Measurements from ENCODE around the gene ZNF592.
A peak's percentile ranks its signal among the peaks of the same experiment; 100 is the strongest.

Gene ZNF592, protein sequence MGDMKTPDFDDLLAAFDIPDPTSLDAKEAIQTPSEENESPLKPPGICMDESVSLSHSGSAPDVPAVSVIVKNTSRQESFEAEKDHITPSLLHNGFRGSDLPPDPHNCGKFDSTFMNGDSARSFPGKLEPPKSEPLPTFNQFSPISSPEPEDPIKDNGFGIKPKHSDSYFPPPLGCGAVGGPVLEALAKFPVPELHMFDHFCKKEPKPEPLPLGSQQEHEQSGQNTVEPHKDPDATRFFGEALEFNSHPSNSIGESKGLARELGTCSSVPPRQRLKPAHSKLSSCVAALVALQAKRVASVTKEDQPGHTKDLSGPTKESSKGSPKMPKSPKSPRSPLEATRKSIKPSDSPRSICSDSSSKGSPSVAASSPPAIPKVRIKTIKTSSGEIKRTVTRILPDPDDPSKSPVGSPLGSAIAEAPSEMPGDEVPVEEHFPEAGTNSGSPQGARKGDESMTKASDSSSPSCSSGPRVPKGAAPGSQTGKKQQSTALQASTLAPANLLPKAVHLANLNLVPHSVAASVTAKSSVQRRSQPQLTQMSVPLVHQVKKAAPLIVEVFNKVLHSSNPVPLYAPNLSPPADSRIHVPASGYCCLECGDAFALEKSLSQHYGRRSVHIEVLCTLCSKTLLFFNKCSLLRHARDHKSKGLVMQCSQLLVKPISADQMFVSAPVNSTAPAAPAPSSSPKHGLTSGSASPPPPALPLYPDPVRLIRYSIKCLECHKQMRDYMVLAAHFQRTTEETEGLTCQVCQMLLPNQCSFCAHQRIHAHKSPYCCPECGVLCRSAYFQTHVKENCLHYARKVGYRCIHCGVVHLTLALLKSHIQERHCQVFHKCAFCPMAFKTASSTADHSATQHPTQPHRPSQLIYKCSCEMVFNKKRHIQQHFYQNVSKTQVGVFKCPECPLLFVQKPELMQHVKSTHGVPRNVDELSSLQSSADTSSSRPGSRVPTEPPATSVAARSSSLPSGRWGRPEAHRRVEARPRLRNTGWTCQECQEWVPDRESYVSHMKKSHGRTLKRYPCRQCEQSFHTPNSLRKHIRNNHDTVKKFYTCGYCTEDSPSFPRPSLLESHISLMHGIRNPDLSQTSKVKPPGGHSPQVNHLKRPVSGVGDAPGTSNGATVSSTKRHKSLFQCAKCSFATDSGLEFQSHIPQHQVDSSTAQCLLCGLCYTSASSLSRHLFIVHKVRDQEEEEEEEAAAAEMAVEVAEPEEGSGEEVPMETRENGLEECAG (N-terminal part only)

DNA sequence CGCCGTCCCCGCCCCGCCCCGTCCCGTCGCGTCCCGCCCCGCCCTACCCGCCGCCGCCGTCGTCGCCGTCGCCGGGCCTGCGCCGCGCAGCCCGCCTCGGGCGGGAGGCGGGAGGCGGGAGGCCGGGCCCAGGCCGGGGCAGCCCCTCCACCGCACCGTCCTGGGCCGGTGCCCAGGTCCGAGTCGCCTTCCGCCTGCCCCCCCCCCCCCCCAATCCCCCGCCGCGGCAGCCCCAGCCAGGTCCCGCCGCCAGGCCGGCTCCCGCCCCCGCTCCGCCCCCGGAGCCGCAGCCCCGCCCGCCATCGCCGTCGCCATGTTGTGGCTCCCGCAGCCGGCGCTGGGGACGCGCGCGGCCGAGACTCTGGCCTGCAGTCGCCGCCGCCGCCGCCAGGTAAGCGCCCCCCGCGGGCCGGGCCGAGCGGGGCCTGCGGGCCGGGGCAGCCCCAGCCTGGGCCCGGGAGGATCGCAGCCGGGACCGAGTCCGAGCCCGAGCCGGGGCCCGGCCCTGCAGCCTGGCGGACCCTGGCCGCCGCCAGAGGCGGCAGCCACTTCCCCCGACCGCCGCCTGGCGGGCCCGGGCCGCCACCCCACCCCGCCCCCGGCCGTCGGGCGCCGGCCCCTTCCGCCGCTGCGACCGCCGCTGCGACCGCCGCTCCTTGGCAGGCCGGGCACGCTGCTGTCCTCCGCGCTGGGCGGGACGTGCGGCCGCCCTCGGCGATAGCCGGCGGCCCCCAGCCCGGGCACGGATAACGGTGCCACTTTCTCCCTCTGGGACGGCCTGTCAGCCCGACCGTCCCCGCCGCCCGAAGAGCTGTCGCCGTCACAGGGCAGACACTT is at the start of gene ZNF592:
Gene ZNF592 (plus strand): TSS at position 319 of the 837 bp plus-strand sequence. CDS start 34,084 bp downstream, outside the sequence.
- peak within 1 kb of the TSS; percentile 96 for H3K27ac Mint-ChIP-seq
- peak; percentile 86 for DNase-seq
- H3K4me3 Mint-ChIP-seq: peak within 1 kb of the TSS; percentile 92
- H3K27me3 Mint-ChIP-seq: no peaks in the 10 kb centered on the region
- H3K4me1 Mint-ChIP-seq: peaks cover 60% of the 10 kb centered on the region
- CTCF ChIA-PET: interaction anchor here (0.9 to 2.5 kb wide), 9 partner anchors 11 to 130 kb away, joined by 3 to 11 read pairs (median 5); partner anchors contain the start of genes SEC11A and WDR73
- peaks cover 34% of the 10 kb centered on the region for H3K36me3 Mint-ChIP-seq
- H3K9me3 Mint-ChIP-seq: no peaks in the 10 kb centered on the region

DNA sequence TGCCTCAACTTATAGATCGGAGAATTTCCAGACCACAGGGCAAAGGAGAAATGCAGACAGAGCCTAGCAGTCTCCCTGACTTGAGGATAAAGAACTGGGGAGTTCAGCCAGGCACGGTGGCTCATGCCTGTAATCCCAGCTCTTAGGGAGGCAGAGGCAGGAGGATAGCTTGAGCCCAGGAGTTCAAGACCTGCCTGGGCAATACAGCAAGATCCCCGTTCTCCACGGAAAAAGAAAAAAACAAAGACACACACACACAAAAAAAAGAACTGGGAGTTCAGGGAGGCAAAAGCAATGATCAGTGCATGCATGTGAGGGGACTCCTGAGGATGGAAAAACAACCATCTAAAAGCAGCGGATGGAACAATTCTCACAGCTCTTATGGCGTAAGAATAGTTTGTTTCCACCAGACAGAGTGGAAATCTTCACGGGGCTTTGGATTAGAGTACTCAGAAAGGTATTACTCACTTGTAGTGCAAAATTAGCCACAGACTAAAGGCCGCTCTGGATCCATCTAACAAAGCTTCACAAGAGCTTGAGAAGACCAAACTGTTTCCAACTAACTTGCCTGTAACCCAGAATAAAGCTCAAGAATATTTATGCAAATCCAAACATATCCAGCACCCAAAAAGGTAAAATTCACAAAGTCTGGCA is 48.7 kb upstream of the ZNF592 start:
- H3K9me3 Mint-ChIP-seq: no peaks in the 10 kb centered on the region
- peaks cover 48% of the 10 kb centered on the region for H3K4me1 Mint-ChIP-seq
- no peak for DNase-seq
- CTCF ChIA-PET: no interaction called here
- no peak overlapping the region for H3K27ac Mint-ChIP-seq
- H3K36me3 Mint-ChIP-seq: peaks cover 17% of the 10 kb centered on the region
- no peak overlapping the region for H3K4me3 Mint-ChIP-seq
- H3K27me3 Mint-ChIP-seq: no peaks in the 10 kb centered on the region

DNA sequence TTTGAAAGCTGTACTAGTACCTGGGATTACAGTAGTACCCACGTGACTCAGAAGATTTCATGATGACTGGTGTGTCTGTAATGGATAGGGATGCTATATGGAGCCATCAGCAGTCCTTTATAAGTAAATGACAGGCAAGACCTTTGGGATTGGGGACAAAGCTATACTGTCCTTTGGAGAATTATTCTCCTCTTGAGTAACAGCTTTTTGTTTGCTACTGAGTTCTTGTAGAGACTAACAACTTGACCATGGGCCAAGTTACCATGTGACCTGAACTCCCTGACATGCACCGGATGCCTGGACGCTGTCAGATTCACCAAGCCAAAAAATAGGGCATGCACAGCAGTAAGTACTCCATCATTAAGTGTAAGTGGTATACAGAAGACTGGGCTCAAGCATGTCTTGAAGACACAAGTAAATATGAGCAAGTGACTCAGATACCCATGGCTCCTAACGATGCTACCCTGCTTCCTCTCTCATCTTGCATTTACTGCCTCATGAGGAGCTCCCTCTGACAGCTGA is 45.4 kb upstream of the ZNF592 start:
- H3K36me3 Mint-ChIP-seq: peaks cover 25% of the 10 kb centered on the region
- no peak overlapping the region for H3K27ac Mint-ChIP-seq
- DNase-seq: no peak
- CTCF ChIA-PET: interaction anchor here (0.9 kb wide), 1 partner anchor 45 kb away, joined by 3 read pairs; no protein-coding TSS in a partner anchor
- peaks cover 48% of the 10 kb centered on the region for H3K4me1 Mint-ChIP-seq
- no peaks in the 10 kb centered on the region for H3K27me3 Mint-ChIP-seq
- H3K9me3 Mint-ChIP-seq: no peaks in the 10 kb centered on the region
- H3K4me3 Mint-ChIP-seq: no peak overlapping the region

DNA sequence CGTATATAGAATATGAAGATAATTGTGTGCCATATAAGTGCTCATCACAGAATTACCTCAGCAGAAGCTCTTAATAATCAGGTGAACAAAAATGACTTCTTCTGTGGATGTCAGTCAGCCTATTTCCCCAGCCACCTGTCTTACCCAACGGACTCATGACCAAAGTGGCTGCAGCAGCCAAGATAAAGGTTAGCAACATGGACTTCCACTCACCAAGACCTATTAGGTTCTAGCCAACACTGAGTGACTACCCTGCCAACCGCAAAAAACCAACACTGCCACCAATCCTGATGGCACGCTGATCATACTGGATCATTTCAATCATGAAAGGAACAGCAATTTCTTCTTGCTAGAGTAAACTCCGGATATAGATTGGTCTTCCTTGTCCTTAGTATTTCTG is 44.6 kb upstream of the ZNF592 start:
- Mint-ChIP-seq H3K4me1 (peaks cover 50% of the 10 kb centered on the region), H3K27ac (no peak overlapping the region), H3K4me3 (no peak overlapping the region), H3K36me3 (peaks cover 33% of the 10 kb centered on the region), H3K27me3 (no peaks in the 10 kb centered on the region), H3K9me3 (no peaks in the 10 kb centered on the region)
- no peak for DNase-seq
- CTCF ChIA-PET: interaction anchor here (0.9 kb wide), 1 partner anchor 45 kb away, joined by 3 read pairs; no protein-coding TSS in a partner anchor

DNA sequence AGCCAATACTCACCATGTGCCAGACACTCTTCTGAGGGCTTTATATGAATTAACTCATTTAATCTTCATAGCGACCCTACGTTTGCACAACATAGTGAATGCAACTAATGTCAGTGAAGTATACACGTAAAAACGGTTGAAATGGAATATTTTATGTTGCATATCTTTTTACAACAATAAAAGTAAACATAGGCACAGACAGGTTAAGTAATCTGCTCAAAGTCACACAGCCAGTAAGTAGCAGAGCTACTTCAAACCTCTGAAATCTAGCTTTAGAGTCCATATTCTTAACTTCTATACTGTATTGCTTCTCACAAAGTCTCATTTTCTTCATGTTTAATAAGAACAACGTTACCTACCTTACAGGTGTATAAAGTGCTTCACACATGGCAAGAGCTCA is 34.0 kb upstream of the ZNF592 start:
- no peak for DNase-seq
- no peaks in the 10 kb centered on the region for H3K9me3 Mint-ChIP-seq
- peak overlapping the region; percentile 94 for H3K27ac Mint-ChIP-seq
- H3K36me3 Mint-ChIP-seq: peaks cover 36% of the 10 kb centered on the region
- no peaks in the 10 kb centered on the region for H3K27me3 Mint-ChIP-seq
- H3K4me3 Mint-ChIP-seq: peak overlapping the region; percentile 88
- CTCF ChIA-PET: interaction anchor here (1.1 to 1.6 kb wide), 6 partner anchors 28 to 115 kb away, joined by 3 to 5 read pairs (median 4); no protein-coding TSS in a partner anchor
- H3K4me1 Mint-ChIP-seq: peaks cover 54% of the 10 kb centered on the region

DNA sequence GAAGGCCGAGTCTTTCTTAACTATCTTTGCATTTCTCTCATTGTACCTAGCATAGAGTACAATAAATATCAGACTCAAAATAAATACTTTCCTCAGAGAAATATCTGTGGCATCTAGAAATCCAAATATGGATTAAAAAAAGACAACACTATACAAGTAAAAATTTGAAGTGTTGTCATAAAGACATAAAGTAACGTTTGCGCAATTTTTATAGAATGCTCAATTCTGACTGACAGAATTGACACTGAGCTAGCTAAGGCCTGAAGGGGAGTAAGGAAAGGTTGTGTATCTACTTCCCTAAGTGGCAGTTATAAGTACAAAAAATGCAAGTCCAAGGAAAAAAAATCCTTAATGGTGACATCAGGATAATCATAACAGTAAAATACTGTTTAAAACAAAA is 33.6 kb upstream of the ZNF592 start:
- CTCF ChIA-PET: interaction anchor here (1.0 to 2.4 kb wide), 7 partner anchors 10 to 58 kb away, joined by 3 to 7 read pairs (median 4); no protein-coding TSS in a partner anchor
- Mint-ChIP-seq H3K9me3 (no peaks in the 10 kb centered on the region), H3K27ac (peak overlapping the region; percentile 94), H3K27me3 (no peaks in the 10 kb centered on the region), H3K36me3 (peaks cover 36% of the 10 kb centered on the region), H3K4me1 (peaks cover 54% of the 10 kb centered on the region), H3K4me3 (peak overlapping the region; percentile 88)
- DNase-seq: no peak

DNA sequence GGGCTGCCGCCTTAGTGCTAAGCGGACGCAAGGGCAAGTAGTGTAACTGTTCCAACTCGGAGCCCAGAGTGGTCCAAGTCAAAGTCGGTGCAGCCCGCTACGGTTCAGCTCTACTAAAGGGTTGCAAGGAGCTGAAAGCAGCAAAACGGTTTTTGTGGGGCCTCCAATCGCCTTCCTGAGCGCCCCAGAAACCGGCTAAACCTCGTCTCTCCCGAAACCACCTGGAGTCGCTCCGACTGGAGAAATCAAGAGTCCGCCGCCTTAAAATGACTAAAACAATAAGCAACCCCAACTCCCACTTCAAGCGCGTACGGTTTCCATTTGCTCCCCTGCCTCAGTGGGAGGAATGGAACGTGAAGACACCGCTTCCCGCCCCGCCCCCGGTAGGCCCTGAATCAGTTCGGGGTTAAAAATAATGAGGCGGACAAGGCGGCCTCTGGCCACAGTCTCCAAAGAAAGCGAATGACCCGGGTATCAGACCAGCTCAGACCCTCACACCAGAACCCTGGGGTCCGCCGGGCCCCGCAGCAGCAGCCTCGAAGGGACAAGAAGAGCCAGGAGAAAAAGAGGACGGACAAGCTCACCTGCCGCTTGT is 32.9 kb upstream of the ZNF592 start:
- Mint-ChIP-seq H3K4me1 (peaks cover 55% of the 10 kb centered on the region), H3K36me3 (peaks cover 34% of the 10 kb centered on the region), H3K9me3 (no peaks in the 10 kb centered on the region), H3K27me3 (no peaks in the 10 kb centered on the region), H3K27ac (peak overlapping the region; percentile 94), H3K4me3 (peak overlapping the region; percentile 88)
- CTCF ChIA-PET: interaction anchor here (0.7 to 3.8 kb wide), 12 partner anchors 9 to 116 kb away, joined by 3 to 21 read pairs (median 4); partner anchors contain the start of gene WDR73
- DNase-seq: peak; percentile 59

DNA sequence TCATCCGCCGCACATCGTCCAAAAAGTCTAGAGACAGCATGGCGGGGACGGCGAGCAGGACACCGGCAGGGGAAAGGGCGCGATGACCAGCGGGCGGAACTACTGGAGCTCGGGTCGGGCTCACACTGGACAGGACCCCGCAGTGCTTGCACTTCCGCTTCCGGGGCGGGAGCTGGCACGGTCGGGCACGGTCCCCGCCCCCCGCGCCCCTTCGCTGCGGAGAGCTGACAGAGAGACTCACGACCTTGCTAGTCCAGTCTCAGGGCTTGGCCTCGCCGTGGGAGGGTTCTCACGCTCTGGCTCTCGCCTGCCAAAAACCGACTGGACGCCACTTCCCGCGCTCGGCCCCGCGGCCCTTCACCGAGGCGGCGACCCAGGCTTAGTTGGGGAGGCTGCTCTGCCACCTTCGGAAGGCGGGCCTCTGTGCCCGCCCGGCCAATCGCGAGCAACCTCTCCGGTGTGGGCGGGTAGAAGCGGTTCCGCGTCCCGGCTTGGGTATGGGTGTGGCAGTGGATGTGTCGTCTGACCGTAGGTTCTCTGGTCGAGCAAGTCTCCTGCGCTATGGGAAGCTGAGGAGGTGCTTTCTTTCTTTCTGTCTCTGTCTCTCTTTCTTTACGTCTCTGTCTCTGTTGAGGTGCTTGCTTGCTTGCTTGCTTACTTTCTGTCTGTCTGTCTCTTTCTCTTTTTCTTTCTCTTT is 32.2 kb upstream of the ZNF592 start, which contains the start of gene SEC11A:
Gene SEC11A (minus strand): TSS at position 104 of the 697 bp plus-strand sequence. CDS start 64 bp downstream, at position 40.
- Mint-ChIP-seq H3K27ac (peak within 1 kb of the TSS; percentile 94), H3K4me1 (peaks cover 59% of the 10 kb centered on the region), H3K36me3 (peaks cover 30% of the 10 kb centered on the region), H3K4me3 (peak within 1 kb of the TSS; percentile 88), H3K27me3 (no peaks in the 10 kb centered on the region), H3K9me3 (no peaks in the 10 kb centered on the region)
- CTCF ChIA-PET: interaction anchor here (0.7 to 3.8 kb wide), 10 partner anchors 8 to 117 kb away, joined by 4 to 21 read pairs (median 4); partner anchors contain the start of gene WDR73
- DNase-seq: peak; percentile 93

DNA sequence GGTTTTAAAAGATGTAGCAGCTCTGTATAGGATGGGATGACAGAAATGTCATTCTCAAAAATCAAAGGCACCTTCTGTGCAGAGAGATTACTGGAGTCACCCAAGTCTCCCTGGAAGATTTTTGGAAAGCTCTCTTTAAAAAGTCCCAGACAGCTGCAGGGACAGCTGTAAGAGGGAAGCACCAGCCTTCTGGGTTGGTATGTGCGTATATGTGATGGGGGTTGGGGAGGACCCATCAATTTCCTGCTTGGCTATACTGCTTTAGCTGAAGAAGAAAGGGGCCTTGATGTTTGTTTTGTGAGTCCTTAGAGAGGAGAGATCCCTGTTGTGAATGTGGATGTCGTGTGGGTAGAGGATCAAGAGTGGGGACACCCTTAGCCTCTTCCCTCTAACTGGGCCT is 27.0 kb upstream of the ZNF592 start:
- CTCF ChIA-PET: interaction anchor here (1.6 to 2.0 kb wide), 2 partner anchors 14 to 150 kb away, joined by 3 to 11 read pairs; no protein-coding TSS in a partner anchor
- Mint-ChIP-seq H3K27me3 (no peaks in the 10 kb centered on the region), H3K4me1 (peaks cover 68% of the 10 kb centered on the region), H3K27ac (peak overlapping the region; percentile 75), H3K36me3 (peaks cover 4% of the 10 kb centered on the region), H3K4me3 (no peak overlapping the region), H3K9me3 (no peaks in the 10 kb centered on the region)
- DNase-seq: peak; percentile 43

DNA sequence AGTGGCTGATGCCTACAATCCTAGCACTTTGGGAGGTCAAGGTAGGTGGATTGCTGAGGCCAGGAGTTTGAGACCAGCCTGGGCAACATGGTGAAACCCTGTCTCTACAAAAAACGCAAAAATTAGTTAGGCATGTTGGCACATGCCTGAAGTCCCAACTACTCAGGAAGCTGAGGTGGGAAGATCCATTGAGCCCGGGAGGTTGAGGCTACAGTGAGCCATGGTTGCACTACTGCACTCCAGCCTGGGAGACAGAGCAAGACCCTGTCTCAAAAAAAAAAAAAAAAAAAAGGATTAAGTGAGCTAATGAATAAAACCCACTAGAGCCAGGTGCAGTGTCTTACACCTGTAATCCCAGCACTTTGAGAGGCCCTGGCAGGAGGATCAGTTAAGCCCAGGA is 25.8 kb upstream of the ZNF592 start:
- peaks cover 2% of the 10 kb centered on the region for H3K36me3 Mint-ChIP-seq
- no peaks in the 10 kb centered on the region for H3K27me3 Mint-ChIP-seq
- DNase-seq: no peak
- no peak overlapping the region for H3K4me3 Mint-ChIP-seq
- no peaks in the 10 kb centered on the region for H3K9me3 Mint-ChIP-seq
- peaks cover 68% of the 10 kb centered on the region for H3K4me1 Mint-ChIP-seq
- CTCF ChIA-PET: interaction anchor here (1.0 to 2.0 kb wide), 3 partner anchors 13 to 152 kb away, joined by 3 to 11 read pairs (median 3); partner anchors contain the start of gene WDR73
- H3K27ac Mint-ChIP-seq: peak overlapping the region; percentile 49

DNA sequence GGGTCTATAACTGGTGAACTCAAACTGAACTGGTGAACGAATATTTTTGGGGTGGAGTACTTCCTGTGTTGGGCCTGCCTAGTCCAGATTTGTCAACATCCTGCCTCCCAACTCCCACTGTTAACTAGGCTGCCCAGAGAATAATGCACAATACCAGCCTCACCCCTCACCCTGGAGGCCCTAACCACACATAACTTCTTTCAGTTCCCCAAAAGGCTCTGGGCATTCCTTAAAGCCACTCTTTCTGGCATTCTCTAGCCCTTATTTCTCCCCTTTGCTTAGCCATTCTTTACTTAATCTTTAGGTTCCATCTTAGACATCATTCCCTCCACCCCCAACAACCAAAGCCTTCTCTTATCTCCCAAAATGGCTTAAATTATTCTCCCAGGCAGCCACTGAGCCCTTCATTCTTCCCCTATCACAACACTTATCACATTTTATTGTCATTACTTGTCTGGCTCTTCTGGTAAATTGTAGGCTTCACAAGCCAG is 23.3 kb upstream of the ZNF592 start:
- peak; percentile 60 for DNase-seq

More for the DNA sequence above, 23.3 kb upstream of the ZNF592 start:
- H3K27me3 Mint-ChIP-seq: no peaks in the 10 kb centered on the region
- peak overlapping the region; percentile 86 for H3K27ac Mint-ChIP-seq
- peaks cover 2% of the 10 kb centered on the region for H3K36me3 Mint-ChIP-seq
- peak overlapping the region; percentile 3 for H3K4me3 Mint-ChIP-seq
- no peaks in the 10 kb centered on the region for H3K9me3 Mint-ChIP-seq
- CTCF ChIA-PET: interaction anchor here (1.2 to 3.6 kb wide), 3 partner anchors 8 to 10 kb away, joined by 6 to 13 read pairs (median 8); partner anchors contain the start of gene SEC11A
- peaks cover 68% of the 10 kb centered on the region for H3K4me1 Mint-ChIP-seq

All from activated naive CD4-positive, alpha-beta T cell treated with anti-CD3 and anti-CD28 coated beads, Interleukin-2, amount 10 ng/mL, durations not matched to agents 7 days and 5 days (primary cell).